Body of pancreas (tissue), 4 donors: ENCODE results near the gene CTDSPL. TPM values are rescaled to one million over a fixed set of nuclear protein-coding genes. Genes with fewer than 3 reads are reported as not detected.
A peak's percentile ranks its signal among the peaks of the same experiment; 100 is the strongest.

ENCODE experiments used
- ATAC-seq: fragments of 150-250 bp; one replicate; pipeline ENCODE4 v1.9.1; 2016
- DNase-seq, 4 donors: peaks; one replicate each; pipeline ENCODE4 v3.0.0-alpha.2; 2019
- H3K27ac ChIP-seq, 4 donors: fragments of 200-600 bp; sonication (generic); 1 replicate in 3 of 4; 2 replicates in 1 of 4; pipeline versions ENCODE4 v1.5.1 to v1.6.1; 2016 to 2019; ENCODE audit warnings: mild to moderate bottlenecking in 1 of 4, mixed read lengths in 1 of 4, moderate library complexity in 1 of 4
- H3K27me3 ChIP-seq, 2 donors: fragments of 200-600 bp; sonication (generic); one replicate each; pipeline ENCODE4 v1.6.0; 2016; ENCODE audit warnings: mild to moderate bottlenecking in 1 of 2
- H3K36me3 ChIP-seq, 2 donors: fragments of 200-600 bp; sonication (generic); replicated peaks in 1 of 2; 2 replicates each; pipeline ENCODE4 v1.5.1; 2016; ENCODE audit warnings: low read depth in 2 of 2; ENCODE audit not compliant: insufficient read depth in 1 of 2
- H3K4me1 ChIP-seq: fragments of 200-600 bp; sonication (generic); one replicate; pipeline ENCODE4 v1.6.0; 2016
- H3K4me3 ChIP-seq, 2 donors: fragments of 200-600 bp; sonication (generic); 1 replicate in 1 of 2; 2 replicates in 1 of 2; pipeline ENCODE4 v1.5.1; 2016 to 2019
- H3K9me3 ChIP-seq, 3 donors: fragments of 200-600 bp; sonication (generic); 1 replicate in 2 of 3; 2 replicates in 1 of 3; pipeline ENCODE4 v1.5.1; 2016
- POLR2A ChIP-seq, 3 donors: fragments of 450-650 bp; IDR thresholded peaks; one replicate each; pipeline ENCODE4 v1.6.1; 2016; ENCODE audit warnings: antibody characterized with exemption in 3 of 3, mild to moderate bottlenecking in 2 of 3
- WGBS, 2 donors: methylation state at CpG; one replicate each; pipeline ENCODE4 v1.1.5; 2017; 5-methylcytosine and 5-hydroxymethylcytosine counted together
- intact Hi-C: fragments of 100-400 bp; cut with DNase I; formaldehyde crosslinking; loops from one replicate; pipeline ENCODE4 v1.15.1; 2023
- total RNA-seq, 2 donors: library from RNA; depleted of rRNA; stranded (reverse); fragments of >200 nt; gene quantifications; one replicate each; pipeline ENCODE4 v1.1.0, GENCODE V29; 2016
- TF ChIP-seq, protein P1 (sequence below), 7 experiments: fragments of 450-650 bp in 4 of 7; fragments of 200-600 bp in 3 of 7; sonication (generic) in 3 of 7; IDR thresholded peaks; one replicate each; pipeline ENCODE4 v1.5.1; 2016 to 2019; ENCODE audit warnings: antibody characterized with exemption in 7 of 7

Gene CTDSPL
- total RNA-seq, 2 donors from 2014 or later = 23.6 to 25.4 TPM

GRCh38 chr3:37852097-37852496, 9.6 kb upstream of the CTDSPL start:
- no peaks in the 10 kb centered on the region for H3K4me1 ChIP-seq
- H3K9me3 ChIP-seq = no peaks in the 10 kb centered on the region
- TF ChIP-seq, protein P1, sequence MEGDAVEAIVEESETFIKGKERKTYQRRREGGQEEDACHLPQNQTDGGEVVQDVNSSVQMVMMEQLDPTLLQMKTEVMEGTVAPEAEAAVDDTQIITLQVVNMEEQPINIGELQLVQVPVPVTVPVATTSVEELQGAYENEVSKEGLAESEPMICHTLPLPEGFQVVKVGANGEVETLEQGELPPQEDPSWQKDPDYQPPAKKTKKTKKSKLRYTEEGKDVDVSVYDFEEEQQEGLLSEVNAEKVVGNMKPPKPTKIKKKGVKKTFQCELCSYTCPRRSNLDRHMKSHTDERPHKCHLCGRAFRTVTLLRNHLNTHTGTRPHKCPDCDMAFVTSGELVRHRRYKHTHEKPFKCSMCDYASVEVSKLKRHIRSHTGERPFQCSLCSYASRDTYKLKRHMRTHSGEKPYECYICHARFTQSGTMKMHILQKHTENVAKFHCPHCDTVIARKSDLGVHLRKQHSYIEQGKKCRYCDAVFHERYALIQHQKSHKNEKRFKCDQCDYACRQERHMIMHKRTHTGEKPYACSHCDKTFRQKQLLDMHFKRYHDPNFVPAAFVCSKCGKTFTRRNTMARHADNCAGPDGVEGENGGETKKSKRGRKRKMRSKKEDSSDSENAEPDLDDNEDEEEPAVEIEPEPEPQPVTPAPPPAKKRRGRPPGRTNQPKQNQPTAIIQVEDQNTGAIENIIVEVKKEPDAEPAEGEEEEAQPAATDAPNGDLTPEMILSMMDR (IDR thresholded peaks at IDR 0.05) = no peak
- no peak for TF ChIP-seq POLR2A (IDR thresholded peaks at IDR 0.05)
- no peaks in the 10 kb centered on the region for H3K36me3 ChIP-seq
- H3K27me3 ChIP-seq = no peaks in the 10 kb centered on the region
- intact Hi-C loops = no loop called here
- H3K4me3 ChIP-seq = no peak overlapping the region
- WGBS, 2 donors = 89 to 90% methylated on average over 1 of the region's 1 CpG
- no peak for DNase-seq
- ATAC-seq = no peak
- no peak overlapping the region for H3K27ac ChIP-seq

GRCh38 chr3:37852771-37853170, 8.9 kb upstream of the CTDSPL start:
- DNase-seq (no peak), ATAC-seq (no peak)
- no peak overlapping the region for H3K4me3 ChIP-seq
- 96 to 100% methylated on average over 1 of the region's 1 CpG for WGBS, 2 donors
- intact Hi-C loops = no loop called here
- H3K9me3 ChIP-seq = no peaks in the 10 kb centered on the region
- no peaks in the 10 kb centered on the region for H3K27me3 ChIP-seq
- TF ChIP-seq, protein P1 (IDR thresholded peaks at IDR 0.05) = no peak
- TF ChIP-seq POLR2A (IDR thresholded peaks at IDR 0.05) = no peak
- H3K4me1 ChIP-seq = no peaks in the 10 kb centered on the region
- H3K27ac ChIP-seq = no peak overlapping the region
- no peaks in the 10 kb centered on the region for H3K36me3 ChIP-seq

- Histone ChIP-seq H3K36me3 (no peaks in the 10 kb centered on the region), H3K4me1 (no peaks in the 10 kb centered on the region), H3K27ac (peak overlapping the region in 1 of 4 donors; percentile 24), H3K27me3 (no peaks in the 10 kb centered on the region), H3K9me3 (no peaks in the 10 kb centered on the region), H3K4me3 (no peak overlapping the region)
- DNase-seq (peak in 3 of 4 donors; percentile 17 to 39 (median 26)), ATAC-seq (peak; percentile 62)
- TF ChIP-seq POLR2A (IDR thresholded peaks at IDR 0.05) = no peak
- TF ChIP-seq, protein P1 (IDR thresholded peaks at IDR 0.05) = no peak
- intact Hi-C loops = no loop called here
- WGBS, 2 donors = 38 to 58% methylated on average over 7 to 11 of the region's 11 CpGs
Measured at GRCh38 chr3:37853691-37854413, 7.8 kb upstream of the CTDSPL start.

GRCh38 chr3:37855363-37855970, 6.2 kb upstream of the CTDSPL start:
- no peaks in the 10 kb centered on the region for H3K9me3 ChIP-seq
- WGBS, 2 donors = 26 to 31% methylated on average over 5 of the region's 5 CpGs
- H3K4me1 ChIP-seq = peaks cover 8% of the 10 kb centered on the region
- peak; percentile 84 to 91 (median 86) for DNase-seq
- no peaks in the 10 kb centered on the region for H3K27me3 ChIP-seq
- intact Hi-C loops = loop anchor here (5.0 kb wide), 1 partner anchor 112 kb away; no protein-coding TSS in a partner anchor
- ATAC-seq = peak; percentile 56
- TF ChIP-seq, protein P1 (IDR thresholded peaks at IDR 0.05) = peak; percentile 86 to 92 (median 90)
- TF ChIP-seq POLR2A (IDR thresholded peaks at IDR 0.05) = no peak
- no peak overlapping the region for H3K4me3 ChIP-seq
- H3K27ac ChIP-seq = no peak overlapping the region
- no peaks in the 10 kb centered on the region for H3K36me3 ChIP-seq
